ENCODE measurements around the gene XRCC4. TPM values are rescaled to one million over a fixed set of nuclear protein-coding genes. Genes with fewer than 3 reads are reported as not detected.

The XRCC4 gene
- total and polyA plus RNA-seq, 7 donors: 4.6 to 11.3 (median 7.6) TPM

DNA sequence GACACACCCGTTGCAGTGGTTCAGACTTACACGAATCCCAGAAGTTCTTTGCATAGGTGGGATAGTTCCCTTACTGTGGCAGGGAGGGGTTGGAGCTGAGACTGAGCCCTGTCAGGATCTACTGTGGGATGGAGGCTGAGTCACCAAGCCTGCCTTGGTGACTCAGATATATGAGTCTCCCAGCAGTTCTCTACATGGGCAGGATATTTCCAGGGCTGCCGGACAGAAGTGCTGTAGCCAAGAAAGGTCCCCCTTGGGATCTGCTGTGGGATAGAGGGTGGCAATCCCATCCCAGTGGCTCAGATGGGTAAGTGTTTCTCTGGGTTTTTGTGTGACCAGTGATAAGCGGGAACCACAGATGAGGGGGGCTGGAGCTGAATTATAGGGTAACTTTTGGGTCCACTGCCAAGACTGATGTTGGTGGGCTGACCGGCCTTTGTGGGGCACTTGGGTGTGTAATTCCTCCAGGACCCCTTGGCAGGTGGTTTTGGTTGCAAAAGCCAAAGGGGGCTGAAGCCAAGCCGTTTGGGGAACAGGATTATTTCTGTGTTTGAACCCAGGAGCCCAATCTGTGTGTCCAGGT, 18.7 kb downstream of the XRCC4 start:
- Histone ChIP-seq H3K4me3 (no peak overlapping the region), H3K27ac (no peak overlapping the region), H3K4me1 (no peaks in the 10 kb centered on the region), H3K27me3 (no peaks in the 10 kb centered on the region), H3K9me3 (peaks cover 0 to 7% (median 0%) of the 10 kb centered on the region in 4 donors), H3K36me3 (no peaks in the 10 kb centered on the region)
- DNase-seq: no peak
- intact Hi-C loops (cut with DNase I): no loop called here
- TF ChIP-seq POLR2A (IDR thresholded peaks at IDR 0.05) (no peak), POLR2AphosphoS5 (IDR thresholded peaks at IDR 0.05) (no peak), EP300 (IDR thresholded peaks at IDR 0.05) (no peak)
- TF ChIP-seq, protein P1, sequence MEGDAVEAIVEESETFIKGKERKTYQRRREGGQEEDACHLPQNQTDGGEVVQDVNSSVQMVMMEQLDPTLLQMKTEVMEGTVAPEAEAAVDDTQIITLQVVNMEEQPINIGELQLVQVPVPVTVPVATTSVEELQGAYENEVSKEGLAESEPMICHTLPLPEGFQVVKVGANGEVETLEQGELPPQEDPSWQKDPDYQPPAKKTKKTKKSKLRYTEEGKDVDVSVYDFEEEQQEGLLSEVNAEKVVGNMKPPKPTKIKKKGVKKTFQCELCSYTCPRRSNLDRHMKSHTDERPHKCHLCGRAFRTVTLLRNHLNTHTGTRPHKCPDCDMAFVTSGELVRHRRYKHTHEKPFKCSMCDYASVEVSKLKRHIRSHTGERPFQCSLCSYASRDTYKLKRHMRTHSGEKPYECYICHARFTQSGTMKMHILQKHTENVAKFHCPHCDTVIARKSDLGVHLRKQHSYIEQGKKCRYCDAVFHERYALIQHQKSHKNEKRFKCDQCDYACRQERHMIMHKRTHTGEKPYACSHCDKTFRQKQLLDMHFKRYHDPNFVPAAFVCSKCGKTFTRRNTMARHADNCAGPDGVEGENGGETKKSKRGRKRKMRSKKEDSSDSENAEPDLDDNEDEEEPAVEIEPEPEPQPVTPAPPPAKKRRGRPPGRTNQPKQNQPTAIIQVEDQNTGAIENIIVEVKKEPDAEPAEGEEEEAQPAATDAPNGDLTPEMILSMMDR (IDR thresholded peaks at IDR 0.05): no peak
- 79 to 86% methylated on average over 6 of the region's 6 CpGs for WGBS, 2 donors

DNA sequence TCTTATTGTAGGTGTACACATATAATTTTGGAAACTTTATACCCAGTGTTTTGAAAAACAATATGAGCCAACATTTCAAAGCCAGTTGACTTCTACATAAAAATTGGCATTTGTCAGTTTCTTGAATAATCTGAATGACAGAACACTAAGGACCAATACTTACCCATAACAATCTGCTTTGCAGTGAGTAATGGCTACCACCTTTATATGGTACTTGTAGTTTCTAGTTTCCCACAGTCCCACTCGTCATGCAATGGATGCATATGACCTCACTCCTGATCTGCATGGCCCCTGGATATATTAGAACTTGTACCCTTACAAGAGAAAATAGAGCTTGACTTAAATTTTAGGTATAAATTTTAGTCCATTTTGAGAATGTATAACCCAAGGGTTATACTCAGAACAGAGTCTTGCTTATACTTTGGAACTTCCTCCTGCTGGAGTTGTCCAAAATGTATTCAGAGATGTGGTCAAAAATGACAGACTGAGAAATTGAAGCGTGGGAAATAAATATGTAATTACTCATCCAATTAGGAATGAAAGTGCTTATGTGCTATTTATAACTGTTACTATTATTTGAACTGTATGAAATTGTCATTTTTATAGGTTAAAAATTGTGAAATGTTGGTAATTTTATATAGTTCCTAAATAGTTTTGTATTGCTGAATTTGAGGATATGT, 19.5 kb downstream of the XRCC4 start:
- TF ChIP-seq POLR2A (IDR thresholded peaks at IDR 0.05) (no peak), POLR2AphosphoS5 (IDR thresholded peaks at IDR 0.05) (no peak), EP300 (IDR thresholded peaks at IDR 0.05) (no peak)
- TF ChIP-seq, protein P1 (IDR thresholded peaks at IDR 0.05): no peak
- no peak for DNase-seq
- Histone ChIP-seq H3K4me1 (no peaks in the 10 kb centered on the region), H3K36me3 (no peaks in the 10 kb centered on the region), H3K4me3 (no peak overlapping the region), H3K9me3 (peaks cover 0 to 7% (median 0%) of the 10 kb centered on the region in 4 donors), H3K27me3 (no peaks in the 10 kb centered on the region), H3K27ac (no peak overlapping the region)
- intact Hi-C loops (cut with DNase I): no loop called here
- 91 to 92% methylated on average over 2 of the region's 2 CpGs for WGBS, 2 donors

DNA sequence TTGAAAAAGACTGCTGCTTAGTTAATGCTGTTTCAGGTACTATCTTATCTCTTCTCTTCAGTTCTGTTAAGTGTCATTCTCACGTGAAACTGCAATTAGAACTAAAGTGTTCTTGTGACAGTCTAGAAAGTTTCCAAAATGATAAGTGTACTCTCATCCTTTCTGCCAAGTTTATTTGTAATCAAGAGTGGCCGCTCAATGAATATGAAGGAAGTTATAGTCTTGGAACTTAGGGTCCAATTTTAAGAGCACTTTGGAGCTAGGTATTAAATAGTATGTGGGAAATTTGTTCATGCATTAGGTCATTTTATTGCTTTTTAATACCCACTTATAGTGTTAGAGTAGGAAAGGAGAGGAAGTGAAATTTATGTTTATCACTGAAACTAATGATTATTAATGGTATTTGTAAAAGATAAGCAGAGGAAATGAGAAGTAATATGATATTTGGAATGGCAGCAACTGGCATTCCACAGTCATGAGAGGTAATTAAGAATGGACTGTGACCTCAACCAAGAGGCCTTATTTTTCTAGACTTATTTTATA, 20.4 kb downstream of the XRCC4 start:
- 86 to 87% methylated on average over 2 of the region's 2 CpGs for WGBS, 2 donors
- Histone ChIP-seq H3K27me3 (no peaks in the 10 kb centered on the region), H3K27ac (no peak overlapping the region)

DNA sequence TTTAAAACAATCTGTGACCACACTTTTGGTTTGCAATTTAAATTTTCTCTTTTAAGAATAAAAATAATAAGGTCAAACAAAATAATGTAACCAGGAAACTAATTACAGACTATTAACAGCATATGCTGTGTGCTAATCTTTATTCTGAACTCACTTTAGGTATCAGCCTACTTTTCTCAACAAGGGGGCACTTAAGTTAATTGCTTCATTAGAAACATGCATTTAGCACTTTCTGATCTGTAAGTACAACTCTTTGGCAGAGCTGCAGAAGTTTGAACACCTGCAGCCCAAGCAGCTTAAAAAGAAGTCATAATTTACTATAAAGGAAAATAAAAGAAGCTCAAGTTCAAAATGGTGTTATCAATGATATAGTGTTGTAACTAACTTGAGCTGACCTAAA, 21.7 kb downstream of the XRCC4 start:
- intact Hi-C loops (cut with DNase I): no loop called here
- H3K9me3 ChIP-seq: peaks cover 0 to under 1% (median 0%) of the 10 kb centered on the region in 4 donors
- no peaks in the 10 kb centered on the region for H3K36me3 ChIP-seq
- H3K27ac ChIP-seq: no peak overlapping the region
- H3K27me3 ChIP-seq: no peaks in the 10 kb centered on the region
- no peak for DNase-seq
- no peak for TF ChIP-seq POLR2A (IDR thresholded peaks at IDR 0.05)
- TF ChIP-seq POLR2AphosphoS5 (IDR thresholded peaks at IDR 0.05): no peak
- no peak for TF ChIP-seq EP300 (IDR thresholded peaks at IDR 0.05)
- TF ChIP-seq, protein P1 (IDR thresholded peaks at IDR 0.05): no peak
- no peak overlapping the region for H3K4me3 ChIP-seq
- H3K4me1 ChIP-seq: no peaks in the 10 kb centered on the region

More for the DNA sequence above, 20.4 kb downstream of the XRCC4 start:
- Histone ChIP-seq H3K9me3 (peaks cover 0 to 7% (median 0%) of the 10 kb centered on the region in 4 donors), H3K4me1 (no peaks in the 10 kb centered on the region), H3K4me3 (no peak overlapping the region), H3K36me3 (no peaks in the 10 kb centered on the region)
- intact Hi-C loops (cut with DNase I): no loop called here
- TF ChIP-seq, protein P1 (IDR thresholded peaks at IDR 0.05): no peak
- TF ChIP-seq POLR2A (IDR thresholded peaks at IDR 0.05) (no peak), EP300 (IDR thresholded peaks at IDR 0.05) (no peak), POLR2AphosphoS5 (IDR thresholded peaks at IDR 0.05) (no peak)
- no peak for DNase-seq

Measured in sigmoid colon (tissue), 7 donors.